ENCODE results near the gene GPR3. TPM values are rescaled to one million over a fixed set of nuclear protein-coding genes. Genes with fewer than 3 reads are reported as not detected.
A peak's percentile ranks its signal among the peaks of the same experiment; 100 is the strongest.

The GPR3 gene
- total RNA-seq, 1 experiment from 2014 or later = 4.7 TPM

DNA sequence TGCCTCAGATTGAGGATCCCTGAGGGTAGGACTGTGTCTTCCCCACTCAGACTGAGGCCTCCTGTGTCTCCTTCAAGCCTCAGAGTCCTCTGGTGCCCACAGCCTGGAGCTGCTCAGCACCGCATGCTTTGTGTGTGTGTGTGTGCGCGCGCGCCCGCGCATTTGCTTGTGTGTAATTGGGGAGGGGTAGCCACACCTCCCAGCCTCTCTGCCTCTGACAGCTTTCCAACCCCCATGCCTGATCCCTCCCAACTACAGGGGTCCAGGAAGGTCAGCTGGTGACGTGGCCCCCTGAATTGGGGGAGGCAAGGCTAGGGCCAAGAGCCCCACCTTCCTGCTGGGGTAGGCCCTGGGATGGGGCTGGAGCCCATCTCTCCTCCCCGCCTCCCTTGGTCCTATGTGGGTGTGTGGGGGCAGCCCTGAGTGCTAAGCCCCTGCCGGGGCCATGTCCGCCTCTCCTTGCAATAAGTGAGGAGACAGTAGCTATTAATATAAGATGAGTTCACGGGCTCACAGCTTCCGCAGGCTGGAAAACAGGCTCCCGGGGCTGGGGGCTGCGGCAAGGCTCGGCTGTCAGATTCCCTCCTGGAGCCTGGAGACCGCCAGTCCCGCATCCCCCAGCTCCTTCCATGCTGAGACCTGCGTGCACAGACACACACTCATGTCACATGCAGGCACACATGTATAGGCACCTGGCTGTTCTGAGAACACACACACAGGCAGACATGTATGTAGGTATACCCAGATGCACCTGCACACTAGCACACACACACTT, 7.0 kb downstream of the GPR3 start:
- H3K4me3 ChIP-seq (ENCODE audit: low read length) = no peak overlapping the region
- H3F3A ChIP-seq (ENCODE audit: low read length, unreplicated experiment) = peaks cover 3% of the 10 kb centered on the region
- H3K79me2 ChIP-seq (ENCODE audit: low read length) = peaks cover under 1% of the 10 kb centered on the region; the same call in 1 of the 2 replicates
- DNase-seq (no peak), ATAC-seq (no peak)
- H3K4me1 ChIP-seq (ENCODE audit: insufficient read depth, low read length) = peaks cover 11% of the 10 kb centered on the region
- CTCF ChIA-PET = no interaction called here
- TF ChIP-seq, protein P1, sequence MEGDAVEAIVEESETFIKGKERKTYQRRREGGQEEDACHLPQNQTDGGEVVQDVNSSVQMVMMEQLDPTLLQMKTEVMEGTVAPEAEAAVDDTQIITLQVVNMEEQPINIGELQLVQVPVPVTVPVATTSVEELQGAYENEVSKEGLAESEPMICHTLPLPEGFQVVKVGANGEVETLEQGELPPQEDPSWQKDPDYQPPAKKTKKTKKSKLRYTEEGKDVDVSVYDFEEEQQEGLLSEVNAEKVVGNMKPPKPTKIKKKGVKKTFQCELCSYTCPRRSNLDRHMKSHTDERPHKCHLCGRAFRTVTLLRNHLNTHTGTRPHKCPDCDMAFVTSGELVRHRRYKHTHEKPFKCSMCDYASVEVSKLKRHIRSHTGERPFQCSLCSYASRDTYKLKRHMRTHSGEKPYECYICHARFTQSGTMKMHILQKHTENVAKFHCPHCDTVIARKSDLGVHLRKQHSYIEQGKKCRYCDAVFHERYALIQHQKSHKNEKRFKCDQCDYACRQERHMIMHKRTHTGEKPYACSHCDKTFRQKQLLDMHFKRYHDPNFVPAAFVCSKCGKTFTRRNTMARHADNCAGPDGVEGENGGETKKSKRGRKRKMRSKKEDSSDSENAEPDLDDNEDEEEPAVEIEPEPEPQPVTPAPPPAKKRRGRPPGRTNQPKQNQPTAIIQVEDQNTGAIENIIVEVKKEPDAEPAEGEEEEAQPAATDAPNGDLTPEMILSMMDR (conservative IDR thresholded peaks at IDR 0.05; ENCODE audit: low read depth, low read length) = no peak
- TF ChIP-seq EZH2 (IDR thresholded peaks at IDR 0.05; ENCODE audit: low read length, unreplicated experiment) (no peak), EZH2phosphoT487 (IDR thresholded peaks at IDR 0.05; ENCODE audit: borderline replicate concordance, low read length) (no peak)
- intact Hi-C loops (cut with micrococcal nuclease) = loop anchor here (5.0 kb wide), 1 partner anchor 263 kb away; no protein-coding TSS in a partner anchor
- H3K9ac ChIP-seq (ENCODE audit: low read length) = no peak overlapping the region
- no peaks in the 10 kb centered on the region for H3K9me2 ChIP-seq (replicated peaks; ENCODE audit: low read length)
- no peak overlapping the region for H2AFZ ChIP-seq (ENCODE audit: low read length)
- H3K36me3 ChIP-seq (ENCODE audit: low read depth, low read length) = no peaks in the 10 kb centered on the region
- H3K27me3 ChIP-seq (ENCODE audit: low read length) = no peaks in the 10 kb centered on the region
- no peaks in the 10 kb centered on the region for H3K9me3 ChIP-seq (ENCODE audit: low read length)
- POLR2A ChIA-PET (ENCODE audit: unreplicated experiment) = interaction anchor here (0.6 kb wide), 1 partner anchor 91 kb away, joined by 3 read pairs; no protein-coding TSS in a partner anchor
- H3K4me2 ChIP-seq (ENCODE audit: low read length) = no peak overlapping the region
- no TSS peak for BruUV-seq (replicated peaks)
- H4K20me1 ChIP-seq (ENCODE audit: low read length) = no peaks in the 10 kb centered on the region
- H3K27ac ChIP-seq (ENCODE audit: low read length) = no peak overlapping the region

DNA sequence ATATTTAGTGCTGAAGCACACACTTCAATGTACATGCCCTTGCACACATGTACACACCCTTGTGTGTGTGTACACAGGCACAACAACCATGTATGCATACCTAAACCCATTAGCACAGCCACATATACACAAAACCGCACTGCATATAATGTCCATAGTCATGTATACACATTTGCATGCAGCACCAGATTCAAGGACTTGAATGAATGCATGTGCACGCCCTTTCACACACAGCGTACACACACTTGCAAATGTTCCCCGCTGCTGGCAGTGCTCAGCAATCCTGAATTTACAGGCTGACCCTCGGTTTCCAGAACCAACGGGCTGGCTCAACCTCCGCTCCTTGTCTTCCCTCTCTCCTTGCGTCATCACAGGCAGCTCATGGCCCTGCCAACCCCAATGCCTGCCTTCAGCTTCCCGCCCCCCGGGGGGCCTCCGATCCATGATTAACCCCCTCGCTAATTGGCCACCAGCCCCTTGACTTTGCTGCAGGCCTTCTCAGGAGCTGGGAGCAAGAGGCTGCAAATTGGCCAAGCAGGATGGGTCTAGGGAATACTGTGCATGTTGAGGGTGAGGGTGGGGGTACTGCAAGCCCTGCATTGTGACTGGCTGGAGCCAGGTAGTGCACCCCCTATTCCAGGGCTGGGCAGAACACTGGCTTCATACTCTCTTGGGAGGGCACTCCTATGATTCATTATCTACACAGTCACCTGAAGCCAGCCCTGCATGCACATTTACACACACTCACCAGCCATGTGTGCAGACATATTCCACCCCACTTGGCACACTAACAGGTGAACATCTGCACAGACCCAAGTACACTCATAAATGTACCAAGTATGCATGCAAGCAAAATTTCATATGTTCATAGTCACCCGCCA, 7.9 kb downstream of the GPR3 start:
- intact Hi-C loops (cut with micrococcal nuclease) = loop anchor here (5.0 kb wide), 1 partner anchor 262 kb away; no protein-coding TSS in a partner anchor
- no peak for TF ChIP-seq EZH2 (IDR thresholded peaks at IDR 0.05; ENCODE audit: low read length, unreplicated experiment)
- no peak for TF ChIP-seq EZH2phosphoT487 (IDR thresholded peaks at IDR 0.05; ENCODE audit: borderline replicate concordance, low read length)
- TF ChIP-seq, protein P1 (conservative IDR thresholded peaks at IDR 0.05; ENCODE audit: low read depth, low read length) = no peak
- Histone ChIP-seq H3K4me2 (ENCODE audit: low read length) (no peak overlapping the region), H3F3A (ENCODE audit: low read length, unreplicated experiment) (no peaks in the 10 kb centered on the region), H3K9me3 (ENCODE audit: low read length) (no peaks in the 10 kb centered on the region), H3K79me2 (ENCODE audit: low read length) (no peaks in the 10 kb centered on the region), H3K9me2 (replicated peaks; ENCODE audit: low read length) (no peaks in the 10 kb centered on the region), H3K4me3 (ENCODE audit: low read length) (no peak overlapping the region), H3K27me3 (ENCODE audit: low read length) (no peaks in the 10 kb centered on the region), H3K9ac (ENCODE audit: low read length) (no peak overlapping the region), H4K20me1 (ENCODE audit: low read length) (no peaks in the 10 kb centered on the region), H3K4me1 (ENCODE audit: insufficient read depth, low read length) (peaks cover 3% of the 10 kb centered on the region; the same call in 1 of the 2 replicates), H2AFZ (ENCODE audit: low read length) (no peak overlapping the region), H3K36me3 (ENCODE audit: low read depth, low read length) (no peaks in the 10 kb centered on the region), H3K27ac (ENCODE audit: low read length) (no peak overlapping the region)
- CTCF ChIA-PET = no interaction called here
- POLR2A ChIA-PET (ENCODE audit: unreplicated experiment) = no interaction called here
- peak; percentile 21 for DNase-seq
- no TSS peak for BruUV-seq (replicated peaks)
- peak; percentile 37 for ATAC-seq

Data from PC-3 (cell line).